CD4-positive, alpha-beta T cell treated with Interleukin-15 for 4 hours (primary cell): Measurements from ENCODE around the gene PXMP4.

Experiments used
- DNase-seq: peaks from one replicate; pipeline ENCODE4 v3.0.0-alpha.2; 2020; ENCODE audit warnings: low spot score

PXMP4 gene

DNA sequence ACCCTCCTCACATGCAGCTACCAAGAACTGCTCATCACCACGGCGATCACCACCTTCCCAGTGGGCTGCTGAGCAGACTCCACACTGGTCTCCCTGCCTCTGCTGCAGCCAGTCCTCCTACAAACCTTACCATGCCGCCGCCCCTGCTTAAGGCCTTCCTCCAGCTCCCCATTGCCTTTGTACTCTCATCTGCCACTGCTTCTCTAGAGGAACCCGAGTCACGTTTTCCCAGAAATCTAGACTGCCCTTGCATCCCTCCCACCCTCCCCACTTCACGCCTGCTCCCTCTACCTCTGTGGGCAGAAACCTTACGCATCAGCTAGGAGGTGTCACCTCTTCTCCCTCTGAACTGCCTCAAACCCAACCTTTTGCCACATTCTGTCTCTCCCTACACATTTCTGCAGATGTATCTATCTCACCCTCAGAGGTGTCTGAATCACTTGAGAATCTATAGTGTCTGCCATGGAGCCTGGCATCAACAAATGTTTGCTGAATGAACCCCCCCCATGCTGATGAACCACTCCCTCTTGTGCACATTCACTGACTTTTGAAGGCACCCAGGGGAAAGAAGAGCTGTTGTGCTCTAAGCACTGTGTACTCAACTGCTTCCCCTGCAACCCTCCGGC is 38.3 kb downstream of the PXMP4 start:
- no peak for DNase-seq

DNA sequence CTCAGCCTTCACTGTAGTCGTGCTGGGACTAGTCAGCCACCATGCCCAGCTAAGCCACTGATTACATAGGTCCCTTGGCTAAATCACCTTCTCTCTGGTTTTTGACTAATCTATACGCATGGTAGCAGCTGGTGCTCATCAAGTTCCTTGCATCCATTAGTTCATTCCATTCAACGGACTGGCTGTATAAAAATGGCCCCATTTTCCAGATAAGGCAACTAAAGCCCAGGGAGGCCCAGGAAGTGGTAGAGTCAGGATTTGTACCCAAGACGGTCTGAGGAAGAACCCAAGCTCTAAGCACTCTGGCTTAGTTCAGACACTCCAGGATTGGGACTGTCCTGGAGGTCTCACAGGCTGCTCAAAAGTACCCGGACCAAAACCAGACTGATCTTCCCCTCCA is 38.8 kb downstream of the PXMP4 start:
- no peak for DNase-seq

DNA sequence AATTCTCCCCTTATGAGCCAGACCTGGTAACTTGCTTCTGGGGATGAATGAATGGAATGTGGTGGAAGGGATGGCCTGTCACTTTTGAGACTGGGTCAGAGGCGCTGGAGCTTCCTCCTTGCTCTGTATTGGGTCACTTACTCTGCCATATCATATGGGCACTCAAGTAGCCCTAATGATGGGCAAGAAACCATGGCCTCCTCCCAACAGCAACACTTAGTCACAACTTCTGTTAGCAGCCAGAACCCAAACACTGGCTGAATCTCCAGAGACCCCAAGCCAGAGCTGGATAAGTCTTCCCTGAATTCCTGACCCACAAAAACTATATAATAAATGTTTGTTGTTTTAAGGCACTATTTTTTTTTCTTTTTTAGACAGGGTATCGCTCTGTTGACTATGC is 39.4 kb downstream of the PXMP4 start:
- DNase-seq: no peak

GRCh38 chr20:33679758-33680485 is 40.2 kb downstream of the PXMP4 start:
- DNase-seq: peak; percentile 46

- no peak for DNase-seq
These were observed 42.0 kb downstream of the PXMP4 start for GRCh38 chr20:33677991-33678702.

GRCh38 chr20:33676652-33677645 is 43.2 kb downstream of the PXMP4 start:
- DNase-seq: no peak

GRCh38 chr20:33676121-33676520 is 44.0 kb downstream of the PXMP4 start:
- DNase-seq: no peak

DNA sequence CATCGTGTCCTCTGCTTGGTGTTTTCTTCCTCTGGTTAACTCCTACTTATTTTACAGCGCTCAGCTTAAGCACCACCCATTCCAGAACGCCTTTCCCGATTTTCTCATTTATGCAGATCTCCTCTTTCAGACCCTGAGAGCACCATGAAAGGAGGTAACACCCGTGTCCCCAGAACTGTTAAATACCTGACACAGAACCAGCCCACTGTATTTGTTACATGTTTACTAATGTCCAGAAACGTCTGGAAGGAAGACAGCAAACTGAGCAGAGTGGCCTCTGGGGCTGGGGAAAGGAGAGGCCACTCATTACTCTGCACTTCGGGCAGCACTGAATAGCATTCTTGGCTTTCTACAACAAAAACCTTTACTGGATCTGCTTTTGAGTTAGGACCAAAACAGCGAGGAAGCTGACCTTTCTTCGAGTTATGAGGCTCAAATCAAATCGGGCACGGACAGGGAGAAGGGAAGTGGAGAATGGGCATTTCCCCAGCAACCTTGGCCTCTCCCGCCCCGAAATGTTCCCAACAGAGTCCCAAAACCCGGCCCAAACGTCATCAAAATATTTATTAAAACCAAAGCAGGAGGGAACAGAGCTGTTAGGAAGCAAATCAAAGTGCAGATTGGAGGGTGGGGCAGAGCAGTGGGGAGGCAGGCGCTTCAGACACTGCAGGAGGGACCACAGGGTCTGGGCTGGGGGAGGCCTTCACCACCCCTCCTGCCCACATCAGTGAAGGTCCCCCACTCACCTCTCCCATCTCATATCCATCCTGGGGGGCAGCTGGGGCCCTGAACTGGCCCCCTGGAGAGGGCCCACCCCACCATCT is 44.8 kb downstream of the PXMP4 start:
- no peak for DNase-seq

- DNase-seq: peak; percentile 50
These were observed 45.6 kb downstream of the PXMP4 start, which contains the start of gene NECAB3 for GRCh38 chr20:33674294-33675135. TSS of gene NECAB3 (minus strand) at chr20:33674428. CDS start at chr20:33674352, 76 bp downstream.

- no peak for DNase-seq
These were observed 46.5 kb downstream of the PXMP4 start for GRCh38 chr20:33673410-33674293.

GRCh38 chr20:33673114-33673409 is 47.0 kb downstream of the PXMP4 start:
- no peak for DNase-seq

- DNase-seq: no peak
These were observed 47.5 kb downstream of the PXMP4 start for GRCh38 chr20:33672426-33673113.

GRCh38 chr20:33671573-33672288 is 48.4 kb downstream of the PXMP4 start:
- DNase-seq: no peak

GRCh38 chr20:33670715-33671499 is 49.2 kb downstream of the PXMP4 start:
- no peak for DNase-seq

- no peak for DNase-seq
These were observed 50.1 kb downstream of the PXMP4 start for GRCh38 chr20:33669873-33670640.

- no peak for DNase-seq
These were observed 50.9 kb downstream of the PXMP4 start for GRCh38 chr20:33669224-33669623.
